ENCODE results near the gene MAPK8IP2. TPM values are rescaled to one million over a fixed set of nuclear protein-coding genes. Genes with fewer than 3 reads are reported as not detected.

MAPK8IP2 gene
- polyA plus RNA-seq, 1 experiment, result 0.39 TPM

DNA sequence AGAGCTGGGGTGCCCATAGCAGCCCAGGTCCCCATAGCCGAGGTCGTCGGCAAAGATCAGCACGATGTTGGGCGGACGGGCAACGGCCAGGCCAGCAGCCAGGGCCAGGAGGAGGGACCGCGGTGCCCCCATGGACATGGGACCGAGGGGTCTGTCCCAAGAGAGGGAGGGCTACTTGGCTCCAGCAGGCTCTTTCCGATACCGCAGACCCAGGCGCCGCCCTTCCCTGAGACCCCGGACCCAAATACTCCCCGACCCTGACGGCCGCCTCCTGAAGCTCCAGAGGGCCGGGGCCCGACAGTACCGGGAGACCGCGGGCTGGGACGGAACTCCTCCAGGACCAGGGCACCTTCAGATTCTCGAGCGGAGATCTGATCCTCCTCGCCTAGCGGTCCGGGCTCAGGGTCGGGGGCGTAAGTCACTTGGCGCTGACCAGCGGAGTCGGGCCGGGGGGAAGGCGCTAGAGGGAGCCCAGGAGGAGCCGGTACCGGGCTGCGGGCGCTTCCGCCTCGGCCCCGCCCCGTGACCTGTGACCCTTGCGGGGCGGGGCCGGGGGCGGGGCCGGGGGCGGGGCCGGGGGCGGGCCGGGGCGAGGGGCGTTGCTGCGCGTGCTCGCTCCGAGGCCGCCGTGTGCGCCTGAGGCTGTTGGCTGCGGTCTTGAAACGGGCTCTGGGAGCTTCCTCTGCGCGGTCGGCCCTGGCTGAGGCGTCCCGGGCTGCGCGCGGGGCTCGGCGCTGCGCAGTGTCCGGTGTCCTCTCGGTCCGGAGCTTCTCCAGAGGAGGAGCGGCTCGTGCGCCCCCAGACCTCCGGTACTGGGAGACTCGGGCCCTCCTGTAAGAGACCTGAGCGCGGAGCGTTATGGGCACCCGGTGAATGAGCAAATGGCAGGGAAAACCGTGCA, 27.3 kb downstream of the MAPK8IP2 start, which contains the start of gene ARSA:
ARSA (minus strand) TSS at position 511 of the 901 bp plus-strand sequence; CDS start at position 138, 373 bp downstream.
- TF ChIP-seq, protein P1, sequence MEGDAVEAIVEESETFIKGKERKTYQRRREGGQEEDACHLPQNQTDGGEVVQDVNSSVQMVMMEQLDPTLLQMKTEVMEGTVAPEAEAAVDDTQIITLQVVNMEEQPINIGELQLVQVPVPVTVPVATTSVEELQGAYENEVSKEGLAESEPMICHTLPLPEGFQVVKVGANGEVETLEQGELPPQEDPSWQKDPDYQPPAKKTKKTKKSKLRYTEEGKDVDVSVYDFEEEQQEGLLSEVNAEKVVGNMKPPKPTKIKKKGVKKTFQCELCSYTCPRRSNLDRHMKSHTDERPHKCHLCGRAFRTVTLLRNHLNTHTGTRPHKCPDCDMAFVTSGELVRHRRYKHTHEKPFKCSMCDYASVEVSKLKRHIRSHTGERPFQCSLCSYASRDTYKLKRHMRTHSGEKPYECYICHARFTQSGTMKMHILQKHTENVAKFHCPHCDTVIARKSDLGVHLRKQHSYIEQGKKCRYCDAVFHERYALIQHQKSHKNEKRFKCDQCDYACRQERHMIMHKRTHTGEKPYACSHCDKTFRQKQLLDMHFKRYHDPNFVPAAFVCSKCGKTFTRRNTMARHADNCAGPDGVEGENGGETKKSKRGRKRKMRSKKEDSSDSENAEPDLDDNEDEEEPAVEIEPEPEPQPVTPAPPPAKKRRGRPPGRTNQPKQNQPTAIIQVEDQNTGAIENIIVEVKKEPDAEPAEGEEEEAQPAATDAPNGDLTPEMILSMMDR (IDR thresholded peaks at IDR 0.05; ENCODE audit: insufficient read depth, low read depth, low read length), result peak; percentile 63
- DNase-seq (ENCODE audit: low read depth), result no peak
- CTCF ChIA-PET, result interaction anchor here (0.7 to 1.1 kb wide), 4 partner anchors 19 to 106 kb away, joined by 3 read pairs; partner anchors contain the start of gene TYMP
- peak within 1 kb of the TSS; percentile 75 for H3K4me3 ChIP-seq (ENCODE audit: low read depth, low read length)
- peaks cover 6% of the 10 kb centered on the region for H3K36me3 ChIP-seq (ENCODE audit: control insufficient read depth, insufficient read depth, low read length)
- H3K27me3 ChIP-seq (ENCODE audit: control insufficient read depth, insufficient read depth, low read length), result no peaks in the 10 kb centered on the region
- POLR2A ChIA-PET, result no interaction called here

DNA sequence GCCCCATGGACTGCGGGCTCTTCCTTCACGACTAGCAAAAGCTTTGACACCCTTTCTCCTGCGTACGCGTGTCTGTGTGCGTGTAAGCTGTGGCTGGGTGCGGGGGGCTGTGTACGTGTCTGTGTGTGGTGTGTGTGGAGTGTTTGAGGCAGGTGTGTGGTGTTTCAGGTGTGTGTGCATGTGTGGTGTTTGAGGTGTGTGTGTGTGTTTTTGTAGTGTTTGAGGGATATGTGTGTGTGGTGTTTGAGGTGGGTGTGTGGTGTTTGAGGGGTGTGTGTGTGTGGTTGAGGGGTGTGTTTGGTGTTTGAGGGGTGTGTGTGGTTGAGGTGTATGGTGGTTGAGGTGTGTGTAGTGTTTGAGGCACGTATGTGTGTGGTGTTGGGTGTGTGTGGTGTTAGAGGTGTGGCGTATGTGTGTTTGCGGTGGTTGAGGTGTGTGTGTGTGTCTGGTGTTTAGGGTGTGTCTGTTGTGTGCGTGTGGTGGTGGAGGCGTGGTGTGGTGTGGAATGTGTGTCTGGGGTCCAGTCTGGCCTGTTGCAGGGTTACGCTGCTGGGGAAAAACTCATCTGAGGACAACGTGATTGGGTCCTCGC, 28.0 kb downstream of the MAPK8IP2 start:
- no peak for DNase-seq (ENCODE audit: low read depth)
- Histone ChIP-seq H3K4me3 (ENCODE audit: low read depth, low read length) (peak overlapping the region; percentile 51), H3K27me3 (ENCODE audit: control insufficient read depth, insufficient read depth, low read length) (peaks cover 1% of the 10 kb centered on the region; the same call in 1 of the 2 replicates), H3K36me3 (ENCODE audit: control insufficient read depth, insufficient read depth, low read length) (peaks cover 6% of the 10 kb centered on the region)
- ChIA-PET CTCF (interaction anchor here (1.1 kb wide), 1 partner anchor 19 kb away, joined by 3 read pairs; no protein-coding TSS in a partner anchor), POLR2A (no interaction called here)
- TF ChIP-seq, protein P1 (IDR thresholded peaks at IDR 0.05; ENCODE audit: insufficient read depth, low read depth, low read length), result no peak

DNA sequence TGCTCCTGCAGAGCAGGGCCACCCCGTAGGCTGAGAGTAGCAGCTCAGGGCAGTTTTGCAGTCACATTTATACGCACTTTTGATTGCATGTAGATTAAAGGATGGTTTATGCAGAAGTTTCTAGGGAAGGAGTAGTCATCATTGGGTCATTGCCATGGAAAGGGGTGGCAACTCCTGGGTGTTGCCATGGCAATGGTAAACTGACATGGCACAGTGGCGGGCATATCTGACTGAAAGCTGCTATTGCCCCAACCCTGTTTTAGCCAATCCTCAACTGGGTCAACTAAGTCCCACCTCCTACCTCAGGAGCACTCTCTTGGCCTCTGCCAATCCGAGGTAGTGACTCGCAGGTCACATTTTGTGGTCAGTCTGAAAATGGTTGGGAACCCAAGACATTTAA, 29.8 kb downstream of the MAPK8IP2 start:
- ChIA-PET CTCF (interaction anchor here (1.2 to 1.6 kb wide), 2 partner anchors 9 to 61 kb away, joined by 4 read pairs; no protein-coding TSS in a partner anchor), POLR2A (no interaction called here)
- Histone ChIP-seq H3K36me3 (ENCODE audit: control insufficient read depth, insufficient read depth, low read length) (peaks cover 5% of the 10 kb centered on the region), H3K27me3 (ENCODE audit: control insufficient read depth, insufficient read depth, low read length) (peaks cover 2% of the 10 kb centered on the region), H3K4me3 (ENCODE audit: low read depth, low read length) (no peak overlapping the region)
- TF ChIP-seq, protein P1 (IDR thresholded peaks at IDR 0.05; ENCODE audit: insufficient read depth, low read depth, low read length), result no peak
- DNase-seq (ENCODE audit: low read depth), result no peak

DNA sequence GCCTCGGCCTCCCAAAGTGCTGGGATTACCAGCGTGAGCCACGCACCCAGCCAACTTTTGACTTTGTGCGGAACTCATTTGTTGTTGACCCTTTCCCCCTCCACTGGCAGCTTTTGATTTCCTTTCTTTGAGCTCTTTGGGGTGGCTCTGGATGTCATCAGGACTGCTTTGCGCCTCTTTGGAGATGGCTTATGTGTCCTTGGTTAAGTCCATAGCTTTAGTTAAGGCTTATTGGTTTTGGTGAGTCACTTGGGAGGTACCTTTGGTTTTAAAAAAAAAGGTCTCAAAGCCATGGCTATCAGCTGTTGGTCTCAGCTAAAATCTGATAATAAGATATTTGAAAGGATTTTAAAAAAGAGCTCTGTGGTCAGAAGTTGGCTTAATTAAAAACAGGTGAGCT, 32.5 kb downstream of the MAPK8IP2 start:
- CTCF ChIA-PET, result interaction anchor here (1.0 kb wide), 1 partner anchor 8 kb away, joined by 4 read pairs; no protein-coding TSS in a partner anchor
- DNase-seq (ENCODE audit: low read depth), result no peak
- POLR2A ChIA-PET, result no interaction called here
- Histone ChIP-seq H3K27me3 (ENCODE audit: control insufficient read depth, insufficient read depth, low read length) (peaks cover 6% of the 10 kb centered on the region), H3K36me3 (ENCODE audit: control insufficient read depth, insufficient read depth, low read length) (no peaks in the 10 kb centered on the region), H3K4me3 (ENCODE audit: low read depth, low read length) (no peak overlapping the region)
- TF ChIP-seq, protein P1 (IDR thresholded peaks at IDR 0.05; ENCODE audit: insufficient read depth, low read depth, low read length), result no peak

DNA sequence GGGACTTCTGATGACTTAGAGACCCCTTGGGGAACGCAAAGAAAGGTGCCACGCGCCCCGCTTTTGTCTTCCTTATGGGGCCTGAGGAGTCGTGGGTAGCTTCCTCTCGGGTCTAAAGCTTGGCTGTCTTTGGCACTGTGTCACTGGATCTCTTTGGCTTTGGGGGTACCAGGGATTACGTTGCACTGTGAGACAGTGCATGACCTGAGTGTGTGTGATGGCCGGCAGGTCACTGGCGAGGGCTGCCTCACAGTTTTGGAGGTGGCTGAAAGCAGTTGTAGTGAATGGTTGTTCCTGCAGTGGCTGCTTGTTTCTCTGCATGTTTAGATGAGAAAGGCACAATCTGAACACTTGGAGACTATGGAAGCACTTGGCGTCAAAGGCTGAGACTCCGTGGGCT, 33.2 kb downstream of the MAPK8IP2 start:
- ChIA-PET CTCF (interaction anchor here (0.7 to 1.6 kb wide), 2 partner anchors 19 to 71 kb away, joined by 3 read pairs; partner anchors contain the start of gene SYCE3), POLR2A (interaction anchor here (0.6 kb wide), 1 partner anchor 56 kb away, joined by 3 read pairs; the partner anchor contains the start of gene CPT1B)
- TF ChIP-seq, protein P1 (IDR thresholded peaks at IDR 0.05; ENCODE audit: insufficient read depth, low read depth, low read length), result no peak
- no peak for DNase-seq (ENCODE audit: low read depth)
- Histone ChIP-seq H3K36me3 (ENCODE audit: control insufficient read depth, insufficient read depth, low read length) (no peaks in the 10 kb centered on the region), H3K27me3 (ENCODE audit: control insufficient read depth, insufficient read depth, low read length) (peaks cover 6% of the 10 kb centered on the region), H3K4me3 (ENCODE audit: low read depth, low read length) (no peak overlapping the region)

Measured in BJ (cell line).